ENCODE data around the gene PPP2R5B. TPM values are rescaled to one million over a fixed set of nuclear protein-coding genes. Genes with fewer than 3 reads are reported as not detected.
A peak's percentile ranks its signal among the peaks of the same experiment; 100 is the strongest.

Gene PPP2R5B
- total RNA-seq, 1 donor from 2014 or later, result 5.7 TPM

DNA sequence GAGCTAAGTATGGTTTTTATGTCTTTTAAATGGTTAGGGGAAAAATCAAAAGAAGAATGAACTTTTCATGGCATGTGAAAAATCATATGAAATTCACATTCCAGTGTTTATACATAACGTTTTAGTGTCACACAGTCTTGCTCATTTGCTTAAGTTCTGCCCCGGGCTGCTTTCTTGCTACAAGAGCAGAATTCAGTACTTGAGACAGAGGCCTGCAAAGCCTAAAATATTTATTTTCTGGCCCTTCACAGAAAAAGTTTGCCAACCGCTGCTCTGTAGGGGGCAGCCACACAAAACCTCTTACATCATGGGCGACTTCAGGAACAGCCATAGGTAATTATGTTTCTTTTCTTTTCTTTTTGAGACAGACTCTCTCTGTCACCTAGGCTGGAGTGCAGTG is 6.5 kb upstream of the PPP2R5B start:
- peak; percentile 33 for DNase-seq (ENCODE audit: low spot score)
- Mint-ChIP-seq H3K27me3 (ENCODE audit: insufficient read depth, low read depth) (peaks cover 3% of the 10 kb centered on the region), H3K27ac (peak overlapping the region; percentile 95), H3K9me3 (no peaks in the 10 kb centered on the region), H3K36me3 (peaks cover 4% of the 10 kb centered on the region), H3K4me3 (peak overlapping the region; percentile 93), H3K4me1 (peaks cover 24% of the 10 kb centered on the region)
- peak overlapping the region; percentile 90 for H3K4me3 ChIP-seq
- H3K27ac ChIP-seq, result peak overlapping the region; percentile 75
- TF ChIP-seq EZH2phosphoT487 (IDR thresholded peaks at IDR 0.05) (no peak), EZH2 (IDR thresholded peaks at IDR 0.05) (no peak)
- TF ChIP-seq, protein P1, sequence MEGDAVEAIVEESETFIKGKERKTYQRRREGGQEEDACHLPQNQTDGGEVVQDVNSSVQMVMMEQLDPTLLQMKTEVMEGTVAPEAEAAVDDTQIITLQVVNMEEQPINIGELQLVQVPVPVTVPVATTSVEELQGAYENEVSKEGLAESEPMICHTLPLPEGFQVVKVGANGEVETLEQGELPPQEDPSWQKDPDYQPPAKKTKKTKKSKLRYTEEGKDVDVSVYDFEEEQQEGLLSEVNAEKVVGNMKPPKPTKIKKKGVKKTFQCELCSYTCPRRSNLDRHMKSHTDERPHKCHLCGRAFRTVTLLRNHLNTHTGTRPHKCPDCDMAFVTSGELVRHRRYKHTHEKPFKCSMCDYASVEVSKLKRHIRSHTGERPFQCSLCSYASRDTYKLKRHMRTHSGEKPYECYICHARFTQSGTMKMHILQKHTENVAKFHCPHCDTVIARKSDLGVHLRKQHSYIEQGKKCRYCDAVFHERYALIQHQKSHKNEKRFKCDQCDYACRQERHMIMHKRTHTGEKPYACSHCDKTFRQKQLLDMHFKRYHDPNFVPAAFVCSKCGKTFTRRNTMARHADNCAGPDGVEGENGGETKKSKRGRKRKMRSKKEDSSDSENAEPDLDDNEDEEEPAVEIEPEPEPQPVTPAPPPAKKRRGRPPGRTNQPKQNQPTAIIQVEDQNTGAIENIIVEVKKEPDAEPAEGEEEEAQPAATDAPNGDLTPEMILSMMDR (IDR thresholded peaks at IDR 0.05), result peak; percentile 8
- H3K4me2 ChIP-seq, result peak overlapping the region; percentile 96
- no peaks in the 10 kb centered on the region for H3K27me3 ChIP-seq
- peaks cover 7% of the 10 kb centered on the region for H3K79me2 ChIP-seq (ENCODE audit: low read depth)
- peaks cover 16% of the 10 kb centered on the region for H3F3A ChIP-seq (ENCODE audit: low read depth)
- peaks cover 17% of the 10 kb centered on the region for H3K4me1 ChIP-seq
- H3K36me3 ChIP-seq, result no peaks in the 10 kb centered on the region
- H2AFZ ChIP-seq (replicated peaks), result peak overlapping the region; percentile 80
- peaks cover 4% of the 10 kb centered on the region for H4K20me1 ChIP-seq (ENCODE audit: low read depth)
- no peaks in the 10 kb centered on the region for H3K9me3 ChIP-seq (ENCODE audit: low read depth)
- peak overlapping the region; percentile 76 for H3K9ac ChIP-seq

DNA sequence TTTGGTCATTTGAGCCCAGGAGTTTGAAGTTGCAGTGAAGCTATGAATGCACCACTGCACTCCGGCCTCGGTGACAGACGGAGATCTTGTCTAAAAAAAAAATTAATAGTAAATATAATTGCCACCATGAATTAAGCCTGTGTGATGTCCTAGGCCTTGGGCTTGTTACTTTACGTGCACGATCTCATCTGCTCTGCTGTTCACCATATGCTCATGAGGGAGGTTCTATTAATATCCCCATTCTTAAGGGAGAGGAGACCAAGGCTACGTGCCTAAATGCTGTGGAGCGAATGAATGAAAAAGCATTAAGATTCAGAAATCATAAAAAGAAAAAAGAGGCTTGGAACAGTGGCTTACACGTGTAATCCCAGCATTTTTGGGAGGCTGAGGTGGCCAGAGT is 4.9 kb upstream of the PPP2R5B start:
- Histone ChIP-seq H3K9ac (no peak overlapping the region), H3F3A (ENCODE audit: low read depth) (peaks cover 16% of the 10 kb centered on the region), H3K36me3 (no peaks in the 10 kb centered on the region), H3K27ac (no peak overlapping the region), H3K4me2 (no peak overlapping the region), H4K20me1 (ENCODE audit: low read depth) (peaks cover 4% of the 10 kb centered on the region), H3K9me3 (ENCODE audit: low read depth) (no peaks in the 10 kb centered on the region), H3K4me3 (no peak overlapping the region), H3K79me2 (ENCODE audit: low read depth) (peaks cover 7% of the 10 kb centered on the region), H3K4me1 (peaks cover 17% of the 10 kb centered on the region), H3K27me3 (no peaks in the 10 kb centered on the region), H2AFZ (replicated peaks) (no peak overlapping the region)
- Mint-ChIP-seq H3K4me1 (peaks cover 32% of the 10 kb centered on the region), H3K4me3 (no peak overlapping the region), H3K27me3 (ENCODE audit: insufficient read depth, low read depth) (peaks cover 3% of the 10 kb centered on the region), H3K36me3 (peaks cover under 1% of the 10 kb centered on the region), H3K27ac (no peak overlapping the region), H3K9me3 (no peaks in the 10 kb centered on the region)
- no peak for DNase-seq (ENCODE audit: low spot score)
- TF ChIP-seq, protein P1 (IDR thresholded peaks at IDR 0.05), result no peak
- TF ChIP-seq EZH2 (IDR thresholded peaks at IDR 0.05) (no peak), EZH2phosphoT487 (IDR thresholded peaks at IDR 0.05) (no peak)

DNA sequence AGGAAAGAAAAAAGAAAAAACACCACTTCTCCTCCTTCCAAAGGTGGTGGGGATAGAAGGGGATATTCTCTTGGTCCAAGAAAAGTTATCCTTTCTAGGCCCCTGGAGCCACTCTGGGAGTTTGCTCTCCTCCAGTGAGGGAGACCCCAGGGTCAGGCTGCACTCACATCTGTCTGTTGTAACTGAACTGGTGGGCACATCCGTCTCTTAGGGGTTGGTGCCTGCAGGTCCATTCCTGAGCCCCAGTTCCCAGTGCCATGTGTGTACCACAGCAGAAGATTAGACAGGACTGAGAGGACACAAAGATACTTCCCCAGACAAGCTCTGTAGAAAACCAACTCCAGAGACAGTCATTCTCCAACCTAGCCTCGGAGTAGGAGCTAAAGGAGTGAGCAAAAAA is 4.4 kb upstream of the PPP2R5B start:
- Mint-ChIP-seq H3K36me3 (no peaks in the 10 kb centered on the region), H3K9me3 (no peaks in the 10 kb centered on the region), H3K4me1 (peaks cover 34% of the 10 kb centered on the region), H3K4me3 (peak overlapping the region; percentile 24), H3K27me3 (ENCODE audit: insufficient read depth, low read depth) (peaks cover 3% of the 10 kb centered on the region), H3K27ac (no peak overlapping the region)
- no peaks in the 10 kb centered on the region for H3K36me3 ChIP-seq
- no peak for TF ChIP-seq EZH2phosphoT487 (IDR thresholded peaks at IDR 0.05)
- TF ChIP-seq EZH2 (IDR thresholded peaks at IDR 0.05), result no peak
- TF ChIP-seq, protein P1 (IDR thresholded peaks at IDR 0.05), result no peak
- H3K27ac ChIP-seq, result no peak overlapping the region
- H3K4me2 ChIP-seq, result no peak overlapping the region
- H3K4me3 ChIP-seq, result no peak overlapping the region
- peaks cover 7% of the 10 kb centered on the region for H3K79me2 ChIP-seq (ENCODE audit: low read depth)
- no peak overlapping the region for H3K9ac ChIP-seq
- peaks cover 16% of the 10 kb centered on the region for H3F3A ChIP-seq (ENCODE audit: low read depth)
- no peak overlapping the region for H2AFZ ChIP-seq (replicated peaks)
- peaks cover 17% of the 10 kb centered on the region for H3K4me1 ChIP-seq
- DNase-seq (ENCODE audit: low spot score), result no peak
- H3K27me3 ChIP-seq, result peaks cover 4% of the 10 kb centered on the region
- no peaks in the 10 kb centered on the region for H3K9me3 ChIP-seq (ENCODE audit: low read depth)
- H4K20me1 ChIP-seq (ENCODE audit: low read depth), result peaks cover 4% of the 10 kb centered on the region
